Fibroblast of skin of left biceps (primary cell): ENCODE results near the gene LYST.
A peak's percentile ranks its signal among the peaks of the same experiment; 100 is the strongest.
"Not testable (repeated sequence)": the region's sequence is repeated elsewhere in the genome, so short reads cannot be mapped to it uniquely, and the experiment has no call there.

Source experiments
- DNase-seq, 2 experiments: peaks; one replicate each; pipeline ENCODE4 v3.0.0-alpha.2; 2013; ENCODE audit warnings: low read depth in 2 of 2

Gene LYST

DNA sequence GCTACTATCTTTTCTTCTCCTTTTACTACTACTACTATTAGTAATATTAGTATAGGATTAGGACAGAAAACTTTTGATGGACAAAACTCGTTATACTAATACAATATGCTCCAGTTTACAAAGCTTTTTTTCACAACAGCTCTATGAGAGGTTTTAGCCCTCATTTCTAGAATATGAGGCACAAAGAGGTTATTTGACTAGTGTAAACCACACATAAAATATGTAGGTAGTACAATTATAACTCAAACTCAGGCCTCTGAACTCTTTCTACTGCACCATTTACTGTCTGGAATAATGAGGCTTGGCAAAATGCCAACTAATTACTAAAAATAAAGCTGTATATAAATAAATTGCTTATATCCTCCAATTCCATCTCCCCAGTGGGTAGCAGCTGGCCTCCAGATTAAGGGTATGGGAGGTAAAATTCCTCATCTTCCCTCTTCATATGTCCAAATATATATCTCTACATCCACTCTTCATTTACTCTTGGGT is 99.9 kb downstream of the LYST start:
- no peak for DNase-seq

DNA sequence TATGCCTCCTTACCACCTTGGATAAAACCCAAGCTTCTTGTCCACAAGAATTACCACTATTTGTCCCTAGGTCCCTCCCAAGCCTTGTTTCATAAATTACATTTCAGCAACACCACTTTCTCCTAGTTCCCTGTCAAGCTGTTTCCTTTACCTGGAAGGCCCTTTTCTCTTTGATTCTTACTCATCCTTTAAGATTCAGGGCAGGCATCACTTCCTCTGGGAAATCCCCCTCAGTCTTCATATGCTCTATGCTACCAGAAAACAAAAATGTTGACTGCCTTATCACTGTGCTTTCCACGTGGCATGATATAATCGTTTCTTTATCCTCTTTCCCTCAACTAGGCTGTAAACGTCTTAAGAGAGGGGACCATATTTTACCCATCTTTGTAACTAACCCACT is 102.7 kb downstream of the LYST start:
- no peak for DNase-seq

- no peak for DNase-seq
These were observed 107.4 kb downstream of the LYST start for GRCh38 chr1:235759336-235759735.

- no peak for DNase-seq
These were observed 107.8 kb downstream of the LYST start for GRCh38 chr1:235758931-235759330.

GRCh38 chr1:235757587-235758096 is 109.1 kb downstream of the LYST start:
- no peak for DNase-seq

DNA sequence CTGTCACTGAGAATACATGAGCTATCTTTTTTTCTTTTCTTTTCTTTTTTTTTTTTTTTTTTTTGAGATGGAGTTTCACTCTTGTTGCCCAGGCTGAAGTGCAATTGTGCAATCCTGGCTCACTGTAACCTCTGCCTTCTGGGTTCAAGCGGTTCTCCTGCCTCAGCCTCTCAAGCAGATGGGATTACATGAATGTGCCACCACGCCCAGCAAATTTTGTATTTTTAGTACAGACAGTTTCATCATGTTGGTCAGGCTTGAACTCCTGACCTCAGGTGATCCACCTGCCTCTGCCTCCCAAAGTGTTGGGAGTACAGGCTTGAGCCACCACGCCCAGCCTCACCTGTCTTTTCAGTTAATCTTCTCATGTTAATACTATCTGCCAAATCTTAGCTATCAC is 112.5 kb downstream of the LYST start:
- DNase-seq = not testable (repeated sequence)

DNA sequence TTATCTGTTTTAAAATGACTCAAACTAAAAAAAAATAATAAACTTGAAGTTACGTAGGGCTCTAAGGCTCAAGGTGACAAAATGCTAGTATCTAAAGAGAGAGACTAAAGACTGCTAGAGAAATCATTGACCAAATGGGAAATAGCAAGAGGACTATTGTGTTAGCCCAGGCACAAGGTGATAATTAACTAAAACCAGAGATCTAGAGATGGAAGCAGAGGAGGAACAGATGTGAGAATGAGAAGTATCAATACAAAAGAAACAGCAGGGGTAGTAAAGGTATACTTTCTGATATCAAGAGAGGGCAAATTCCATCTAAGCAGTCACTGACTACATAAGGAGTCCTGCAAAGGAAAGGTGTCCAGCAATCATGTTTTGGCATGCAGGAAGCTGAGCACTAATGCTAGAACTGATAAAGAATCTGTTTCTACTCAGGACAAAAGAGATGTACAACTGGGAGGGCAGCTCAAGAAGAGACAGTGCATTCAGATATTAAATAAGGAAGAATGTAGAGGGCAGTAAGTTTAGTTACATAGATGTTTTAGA is 116.9 kb downstream of the LYST start:
- DNase-seq = no peak

DNA sequence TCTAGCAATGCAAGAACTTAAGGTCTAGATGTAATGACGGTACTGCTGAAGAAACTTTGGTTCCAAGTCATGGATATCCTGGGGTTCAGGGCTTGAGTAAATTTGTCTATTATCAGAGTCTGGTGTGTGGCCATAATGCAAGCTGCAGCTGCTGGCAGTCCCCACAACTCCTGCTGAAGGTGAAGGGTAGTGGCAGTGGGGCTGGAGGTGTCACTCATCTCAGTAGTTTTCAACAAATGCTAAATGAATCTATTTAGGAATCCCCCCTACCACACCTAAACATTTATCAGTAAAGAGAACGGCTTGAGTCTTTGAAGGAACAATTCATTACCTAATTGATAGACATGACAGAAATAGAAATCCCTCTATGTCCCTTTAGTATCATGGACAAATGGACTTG is 118.0 kb downstream of the LYST start:
- no peak for DNase-seq

GRCh38 chr1:235746245-235746644 is 120.5 kb downstream of the LYST start:
- no peak for DNase-seq

GRCh38 chr1:235745503-235746136 is 121.1 kb downstream of the LYST start:
- peak; percentile 55 to 61 for DNase-seq

GRCh38 chr1:235742914-235743599 is 123.6 kb downstream of the LYST start:
- DNase-seq = no peak

DNA sequence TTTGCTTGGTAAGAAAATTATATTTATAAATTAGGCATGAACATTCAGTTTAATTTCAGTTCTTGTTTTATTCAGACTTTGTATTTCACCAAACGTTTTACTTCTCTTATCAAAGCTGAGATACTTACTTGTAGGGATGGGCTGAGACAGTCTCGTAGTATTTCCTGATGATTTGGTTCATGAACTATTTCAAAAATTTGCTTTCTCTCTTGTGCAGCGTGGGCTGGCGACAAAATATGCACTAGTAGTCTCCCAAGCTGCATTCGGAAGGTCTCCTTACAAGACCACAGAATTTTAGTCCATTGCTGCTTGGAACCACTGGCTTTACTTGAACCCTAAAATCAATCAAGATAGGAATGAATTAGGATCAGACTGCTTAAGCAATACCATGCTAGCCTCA is 125.4 kb downstream of the LYST start:
- DNase-seq = peak; percentile 72 to 76

- no peak for DNase-seq
These were observed 127.1 kb downstream of the LYST start for GRCh38 chr1:235739631-235740030.

GRCh38 chr1:235739124-235739523 is 127.6 kb downstream of the LYST start:
- peak; percentile 34 to 47 for DNase-seq

- DNase-seq = no peak
These were observed 129.0 kb downstream of the LYST start for GRCh38 chr1:235737751-235738150.

GRCh38 chr1:235736263-235736662 is 130.4 kb downstream of the LYST start:
- DNase-seq = no peak

- DNase-seq = peak; percentile 21 to 28
These were observed 131.1 kb downstream of the LYST start for GRCh38 chr1:235735621-235736020.

DNA sequence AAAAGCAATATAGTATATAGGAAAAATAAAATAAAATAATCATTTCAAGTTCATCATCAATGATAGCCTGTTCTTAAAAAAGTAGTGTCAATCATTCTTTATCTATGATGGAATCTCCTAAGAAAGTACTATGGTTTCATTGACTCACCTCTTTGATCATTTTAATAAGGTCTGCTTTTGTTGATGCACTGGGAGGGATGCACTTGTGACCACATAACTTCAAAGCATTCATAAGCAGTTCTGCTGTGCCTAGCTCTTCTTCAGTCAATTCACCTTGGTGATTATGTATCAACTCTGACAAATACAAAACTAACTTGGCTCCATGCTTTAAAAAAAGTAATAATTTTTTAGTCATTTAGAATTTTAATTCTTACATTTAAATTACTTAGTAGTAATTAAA is 132.4 kb downstream of the LYST start:
- DNase-seq = no peak

DNA sequence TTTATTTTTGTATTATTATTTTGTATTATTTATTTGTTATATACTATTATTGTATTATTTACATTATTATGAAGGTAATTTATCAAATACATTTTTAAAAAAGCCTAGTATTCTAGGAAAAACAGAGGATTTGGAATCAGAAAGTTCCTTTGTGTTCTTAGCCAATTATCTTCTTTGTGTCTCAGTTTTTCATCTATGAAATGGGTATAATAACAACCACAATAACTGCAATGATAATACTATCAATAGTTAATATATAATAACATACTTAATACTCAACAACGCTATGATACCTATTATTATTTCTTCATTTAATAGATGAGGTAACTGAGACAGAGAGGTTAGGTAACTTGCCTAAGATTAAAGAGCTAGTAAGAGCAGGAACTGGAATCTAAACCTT is 136.7 kb downstream of the LYST start:
- no peak for DNase-seq

DNA sequence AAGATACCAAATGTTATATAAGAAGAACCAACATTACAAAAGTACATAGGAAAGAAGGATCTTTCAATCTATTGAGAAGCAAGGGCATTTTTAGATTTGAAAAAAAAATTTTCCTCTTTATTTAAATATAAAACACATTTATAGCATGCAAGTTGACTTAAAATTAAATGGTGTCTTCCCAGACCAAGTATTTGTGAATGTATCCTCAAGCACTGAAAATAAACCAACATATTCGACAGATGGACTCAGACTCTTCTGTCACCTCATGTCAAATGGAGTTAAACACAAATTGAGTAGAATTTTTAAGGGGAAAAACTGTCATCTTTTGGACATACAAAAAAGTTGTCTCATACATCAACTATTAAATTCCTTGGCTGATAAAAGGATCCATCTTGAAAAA is 140.1 kb downstream of the LYST start:
- no peak for DNase-seq

- no peak for DNase-seq
These were observed 141.3 kb downstream of the LYST start for GRCh38 chr1:235725434-235725833.

GRCh38 chr1:235724730-235725129 is 142.0 kb downstream of the LYST start:
- DNase-seq = no peak

DNA sequence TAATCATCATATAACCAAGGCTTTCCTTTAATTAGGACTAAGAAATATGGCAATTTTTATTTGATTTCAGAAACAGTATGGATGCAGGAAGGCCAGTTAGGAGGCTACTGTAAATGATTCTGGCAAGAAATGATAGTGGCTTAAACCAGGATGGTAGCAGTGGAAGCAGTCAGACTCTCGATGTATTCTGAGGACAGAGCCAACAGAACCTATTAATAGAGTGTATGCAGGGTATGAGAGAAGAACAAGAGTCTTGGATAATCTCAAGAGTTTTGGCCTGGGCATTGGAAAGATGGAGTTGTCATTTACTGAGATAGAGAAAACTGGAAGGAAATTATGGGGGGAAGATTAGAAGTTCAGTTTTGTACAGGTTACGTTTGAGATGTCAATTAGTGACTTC is 143.8 kb downstream of the LYST start:
- no peak for DNase-seq
